T-helper 1 cell treated with Interleukin-12 subunit alpha and Interleukin-12 subunit beta and Interleukin-4 antibody, amounts not matched to agents 30 ng/mL and 1 ng/mL, for 36 hours (primary cell): ENCODE results near the gene DAB2IP. TPM values are rescaled to one million over a fixed set of nuclear protein-coding genes. Genes with fewer than 3 reads are reported as not detected.

Source experiments
- intact Hi-C: fragments of 100-400 bp; cut with micrococcal nuclease; formaldehyde crosslinking; loops from one replicate; pipeline ENCODE4 v1.15.1; 2024
- total RNA-seq: library from RNA; stranded (reverse); gene quantifications from 2 replicates; pipeline ENCODE4 v1.2.3, GENCODE V29; 2022

The DAB2IP gene
- total RNA-seq, 1 donor from 2014 or later: 0.32 TPM

- intact Hi-C loops: no loop called here
Observed at GRCh38 chr9:121700165-121700831, 48.9 kb downstream of the DAB2IP start.

- intact Hi-C loops: no loop called here
Observed at GRCh38 chr9:121700832-121701419, 49.5 kb downstream of the DAB2IP start.

GRCh38 chr9:121701736-121702261 lies 50.4 kb downstream of the DAB2IP start:
- intact Hi-C loops: no loop called here

DNA sequence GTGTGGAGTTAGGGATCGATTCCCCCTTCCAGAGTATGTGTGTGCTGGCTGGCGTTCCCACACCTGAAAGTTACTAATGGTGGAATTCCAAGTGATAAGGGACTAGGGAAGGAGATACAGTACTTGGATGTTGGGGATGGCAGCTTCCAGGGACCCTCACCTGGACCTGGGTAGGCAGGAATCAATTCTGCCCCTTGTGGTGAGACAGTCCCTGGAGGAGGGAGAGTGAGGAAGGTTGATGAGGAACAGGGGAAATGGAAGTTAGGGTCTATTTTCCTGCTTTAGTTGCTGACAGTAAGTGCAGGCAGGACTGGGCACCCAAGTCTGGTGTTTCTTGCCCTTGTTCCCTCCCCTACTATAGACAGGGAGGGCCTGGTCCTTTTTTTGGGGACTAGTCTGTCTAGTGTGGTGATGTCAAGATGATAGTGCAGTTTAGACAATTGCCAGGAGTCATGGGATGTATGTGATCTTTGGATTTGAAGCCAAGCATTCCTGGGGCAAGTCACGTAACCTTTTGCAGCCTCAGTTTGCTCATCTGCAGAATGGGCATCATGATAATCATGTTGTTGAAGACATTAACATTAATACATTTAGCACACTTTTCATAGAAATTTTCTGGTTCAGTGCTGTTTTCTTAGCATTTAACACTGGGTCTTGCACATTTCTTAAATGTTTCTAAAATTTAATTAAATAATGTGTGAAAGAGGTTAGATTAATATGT lies 51.7 kb downstream of the DAB2IP start:
- intact Hi-C loops: no loop called here

DNA sequence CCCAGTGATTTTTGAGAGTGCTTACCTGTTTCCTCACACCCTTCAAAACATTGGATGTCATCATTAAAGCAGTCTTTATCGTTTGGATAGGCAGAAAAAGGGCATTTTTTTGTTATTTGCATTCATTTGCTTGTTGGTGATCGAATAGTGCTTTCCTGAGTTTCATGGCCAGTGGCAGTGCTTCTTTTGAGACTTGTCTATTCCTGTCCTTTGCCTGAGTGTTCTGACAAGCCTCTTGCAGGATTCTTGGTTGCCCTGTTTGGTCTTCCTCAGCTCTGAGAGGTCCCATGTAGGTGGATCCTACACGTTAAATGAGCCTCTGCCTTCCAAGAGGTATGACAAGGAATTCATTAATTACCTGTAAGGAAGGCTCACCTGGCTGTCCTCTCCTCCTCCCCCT lies 52.8 kb downstream of the DAB2IP start:
- intact Hi-C loops: no loop called here

DNA sequence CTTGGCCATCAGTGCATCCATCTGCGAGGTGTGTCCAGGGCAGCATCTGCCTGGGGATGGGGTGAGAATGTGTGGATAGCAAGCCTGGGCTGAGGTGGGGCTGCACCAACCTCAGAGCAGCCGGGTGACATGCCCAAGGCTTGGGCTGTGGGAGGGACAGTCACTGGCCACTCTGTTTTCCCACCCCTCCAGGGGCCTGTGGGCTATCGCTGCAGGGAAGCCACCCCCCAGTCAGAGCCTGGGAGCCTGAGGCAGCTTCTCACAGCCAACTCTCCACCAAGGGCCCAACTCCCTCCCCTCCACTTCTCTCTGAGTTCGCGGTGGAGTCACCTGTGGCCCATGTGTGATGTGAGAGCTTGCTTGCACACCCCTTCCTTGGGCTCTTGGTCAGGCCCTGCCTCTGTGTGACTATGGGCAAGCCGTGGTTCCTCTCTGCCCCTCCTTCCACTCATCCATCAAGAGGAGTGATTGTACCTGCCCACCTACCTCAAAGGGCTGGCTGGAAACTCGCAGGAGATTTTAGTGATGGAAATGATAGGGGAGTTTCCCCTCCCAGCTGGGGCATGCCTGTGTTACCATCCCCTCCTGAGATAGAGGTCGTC lies 54.8 kb downstream of the DAB2IP start:
- intact Hi-C loops: no loop called here

GRCh38 chr9:121707477-121708424 lies 56.3 kb downstream of the DAB2IP start:
- intact Hi-C loops: no loop called here

DNA sequence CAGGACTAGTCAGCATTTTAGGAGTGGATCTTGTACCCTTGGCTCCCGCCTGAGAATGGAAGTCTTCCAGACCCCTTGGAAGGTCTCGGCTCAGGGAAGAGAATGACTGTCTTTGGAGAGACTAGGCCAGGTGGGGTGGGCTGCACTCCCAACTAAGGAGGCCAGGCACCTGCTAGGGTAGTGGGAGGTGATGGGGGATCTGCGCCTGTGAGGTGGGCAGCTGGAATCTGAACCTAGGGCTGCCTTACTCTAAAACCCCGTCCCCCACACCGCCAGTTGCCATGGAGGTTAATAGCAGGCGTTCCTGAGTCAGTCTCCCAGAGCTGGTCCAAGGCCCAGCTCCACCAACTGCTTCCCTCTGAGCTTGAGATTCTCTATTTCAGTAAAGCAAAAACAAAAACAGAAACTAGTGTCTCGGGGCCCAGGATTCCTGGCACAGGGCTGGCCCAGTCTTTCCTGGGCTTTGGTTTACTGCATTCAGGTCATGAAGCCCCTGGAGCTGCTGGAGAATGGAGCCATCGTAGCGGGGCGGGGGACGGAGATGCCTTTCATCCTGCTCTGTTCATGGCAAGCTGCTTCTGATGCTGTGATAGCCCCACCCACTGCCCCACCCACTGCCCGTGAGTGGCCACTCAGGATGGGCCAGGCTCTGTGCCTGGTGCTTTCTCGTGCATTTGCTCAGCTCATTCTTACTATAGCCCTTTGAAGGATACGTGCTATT lies 57.5 kb downstream of the DAB2IP start:
- intact Hi-C loops: no loop called here

- intact Hi-C loops: no loop called here
Observed at GRCh38 chr9:121709798-121710197, 58.4 kb downstream of the DAB2IP start.

- intact Hi-C loops: no loop called here
Observed at GRCh38 chr9:121711281-121711680, 59.8 kb downstream of the DAB2IP start.

DNA sequence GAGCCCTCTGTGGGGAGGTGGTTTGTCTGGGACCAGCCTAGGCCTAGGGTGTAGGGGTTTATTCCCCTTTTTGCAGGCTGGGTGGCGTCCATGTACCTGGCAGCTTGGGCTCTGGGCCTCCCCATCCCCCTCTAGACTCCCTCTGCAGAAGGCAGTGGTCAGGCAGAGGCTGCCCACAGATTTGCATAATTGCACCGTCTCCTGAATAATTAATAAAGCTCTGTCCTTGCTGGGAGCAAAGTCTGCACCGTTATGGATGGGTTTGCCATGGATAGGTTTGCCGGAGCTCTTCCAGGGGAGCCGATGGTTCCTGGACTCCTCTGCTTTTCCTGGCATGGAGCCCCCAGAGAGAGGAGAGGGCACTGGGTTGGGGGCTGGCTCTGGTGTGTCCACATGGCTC lies 60.4 kb downstream of the DAB2IP start:
- intact Hi-C loops: no loop called here

- intact Hi-C loops: no loop called here
Observed at GRCh38 chr9:121713400-121714070, 62.1 kb downstream of the DAB2IP start.

- intact Hi-C loops: no loop called here
Observed at GRCh38 chr9:121714075-121714705, 62.8 kb downstream of the DAB2IP start.

- intact Hi-C loops: no loop called here
Observed at GRCh38 chr9:121714873-121715272, 63.4 kb downstream of the DAB2IP start.

GRCh38 chr9:121717141-121717991 lies 65.9 kb downstream of the DAB2IP start:
- intact Hi-C loops: no loop called here

GRCh38 chr9:121718084-121718483 lies 66.7 kb downstream of the DAB2IP start:
- intact Hi-C loops: no loop called here

DNA sequence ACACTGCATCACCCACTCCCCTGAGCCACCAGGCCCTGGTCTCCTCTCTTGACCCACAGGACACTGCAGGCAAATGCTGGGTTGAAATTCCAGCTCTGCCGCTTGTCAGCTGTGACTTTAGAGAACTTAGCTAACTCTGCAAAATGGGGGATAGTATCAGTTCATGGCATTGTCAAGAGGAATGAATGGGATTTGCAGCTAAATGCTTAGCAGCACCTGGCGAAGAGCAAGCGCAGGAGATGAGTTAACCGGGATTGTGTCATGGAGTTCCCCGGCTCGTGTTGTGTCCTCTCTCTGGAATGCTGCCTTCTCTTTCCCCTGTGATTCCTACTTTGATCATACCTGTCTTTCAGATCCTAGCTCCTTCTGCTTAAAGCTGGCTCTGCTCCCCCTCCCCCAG lies 67.1 kb downstream of the DAB2IP start:
- intact Hi-C loops: no loop called here
